Kidney (tissue), 14 donors: ENCODE measurements around the gene PFKFB4. TPM values are rescaled to one million over a fixed set of nuclear protein-coding genes. Genes with fewer than 3 reads are reported as not detected.

ENCODE experiments used
- DNase-seq, 5 donors: peaks; one replicate each; pipeline ENCODE4 v3.0.0-alpha.2; 2013 to 2020
- FAIRE-seq: peaks from 2 replicates; lab custom pipeline; 2012; peaks lifted over from hg19 to GRCh38; lab: Jason Lieb, UNC
- H3K27ac ChIP-seq, 2 donors: one replicate each; pipeline ENCODE4 v1.7.0; 2013; ENCODE audit warnings: low read depth in 2 of 2, low read length in 2 of 2, inconsistent platforms in 1 of 2
- H3K27me3 ChIP-seq: one replicate; pipeline ENCODE4 v1.7.1; 2013; ENCODE audit warnings: low read length, inconsistent platforms; ENCODE audit not compliant: control insufficient read depth, insufficient read depth
- H3K36me3 ChIP-seq, 3 donors: one replicate each; pipeline versions ENCODE4 v1.7.0 to v1.7.1; 2013; ENCODE audit warnings: low read length in 3 of 3, control low read depth in 1 of 3, inconsistent platforms in 1 of 3; ENCODE audit not compliant: insufficient read depth in 3 of 3, control insufficient read depth in 2 of 3
- H3K4me1 ChIP-seq, 3 donors: one replicate each; pipeline versions ENCODE4 v1.7.0 to v1.7.1; 2013; ENCODE audit warnings: low read length in 3 of 3, inconsistent platforms in 1 of 3, low read depth in 1 of 3; ENCODE audit not compliant: control insufficient read depth in 2 of 3, insufficient read depth in 2 of 3
- H3K4me3 ChIP-seq, 3 donors: one replicate each; pipeline versions ENCODE4 v1.7.0 to v1.8.1; 2013; ENCODE audit warnings: low read length in 3 of 3, control low read depth in 1 of 3, inconsistent platforms in 1 of 3
- H3K9ac ChIP-seq, 3 donors: one replicate each; pipeline versions ENCODE4 v1.7.0 to v1.7.1; 2013; ENCODE audit warnings: low read length in 3 of 3, control low read depth in 1 of 3, inconsistent platforms in 1 of 3
- H3K9me3 ChIP-seq, 3 donors: one replicate each; pipeline versions ENCODE4 v1.7.0 to v1.7.1; 2013; ENCODE audit warnings: low read length in 3 of 3, control low read depth in 1 of 3, inconsistent platforms in 1 of 3; ENCODE audit not compliant: control insufficient read depth in 2 of 3, insufficient read depth in 1 of 3
- intact Hi-C: fragments of 100-400 bp; cut with DNase I; formaldehyde crosslinking; loops from one replicate; pipeline ENCODE4 v1.11.1; 2022
- polyA plus RNA-seq: library from polyadenylated mRNA; stranded (reverse); fragments of 350-450 nt; fragmentation: Illumina TruSeq; extraction: RNeasy Lipid Tissue Mini Kit (QIAGEN cat#74804); gene quantifications from one replicate; pipeline ENCODE4 v1.2.3, GENCODE V29; 2014; ENCODE audit warnings: low read depth, low replicate concordance; ENCODE audit not compliant: insufficient read depth
- total RNA-seq: library from RNA; stranded (reverse); fragmentation: NEBNext Ultra II Directional; extraction: Animal tissue kit (Norgen Biotek cat#: 25700); gene quantifications from one replicate; pipeline ENCODE4 v1.2.1, GENCODE V29; 2021
- TF ChIP-seq, protein P1 (sequence below): IDR thresholded peaks from 3 replicates; pipeline ENCODE4 v1.5.1; 2012; ENCODE audit warnings: mild to moderate bottlenecking, moderate library complexity, borderline replicate concordance; ENCODE audit not compliant: insufficient read depth; ENCODE audit errors: extremely low read depth
- donor health status: control.
- donor health status: control.
- donor health status: control.
- donor health status: control.
- donor health status: control.
- donor health status: DM: yes; HTN: yes; CAD: no.
- donor health status: Normal renal cell carcinoma (clear cell type).

Gene PFKFB4
- total and polyA plus RNA-seq, 2 donors from 2014 or later: 2.1 to 4.6 TPM

DNA sequence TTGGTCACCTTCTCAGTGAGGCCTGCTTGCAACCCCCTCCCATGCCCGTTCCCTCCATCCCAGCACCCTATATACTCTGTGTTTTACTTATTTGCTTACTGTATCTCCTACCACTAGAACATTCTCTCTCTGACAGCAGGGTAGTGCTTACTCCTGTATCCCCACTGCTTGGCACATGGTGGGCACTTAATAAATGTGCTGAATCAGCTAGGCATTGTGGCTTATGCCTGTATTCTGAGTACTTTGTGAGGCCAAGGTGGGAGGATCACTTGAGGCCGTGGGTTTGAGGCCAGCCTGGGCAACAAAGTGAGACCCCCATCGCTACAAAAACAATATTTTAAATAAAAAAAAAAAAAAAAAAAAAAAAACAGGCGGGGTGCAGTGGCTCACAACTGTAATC, 45.1 kb downstream of the PFKFB4 start:
- intact Hi-C loops: no loop called here

DNA sequence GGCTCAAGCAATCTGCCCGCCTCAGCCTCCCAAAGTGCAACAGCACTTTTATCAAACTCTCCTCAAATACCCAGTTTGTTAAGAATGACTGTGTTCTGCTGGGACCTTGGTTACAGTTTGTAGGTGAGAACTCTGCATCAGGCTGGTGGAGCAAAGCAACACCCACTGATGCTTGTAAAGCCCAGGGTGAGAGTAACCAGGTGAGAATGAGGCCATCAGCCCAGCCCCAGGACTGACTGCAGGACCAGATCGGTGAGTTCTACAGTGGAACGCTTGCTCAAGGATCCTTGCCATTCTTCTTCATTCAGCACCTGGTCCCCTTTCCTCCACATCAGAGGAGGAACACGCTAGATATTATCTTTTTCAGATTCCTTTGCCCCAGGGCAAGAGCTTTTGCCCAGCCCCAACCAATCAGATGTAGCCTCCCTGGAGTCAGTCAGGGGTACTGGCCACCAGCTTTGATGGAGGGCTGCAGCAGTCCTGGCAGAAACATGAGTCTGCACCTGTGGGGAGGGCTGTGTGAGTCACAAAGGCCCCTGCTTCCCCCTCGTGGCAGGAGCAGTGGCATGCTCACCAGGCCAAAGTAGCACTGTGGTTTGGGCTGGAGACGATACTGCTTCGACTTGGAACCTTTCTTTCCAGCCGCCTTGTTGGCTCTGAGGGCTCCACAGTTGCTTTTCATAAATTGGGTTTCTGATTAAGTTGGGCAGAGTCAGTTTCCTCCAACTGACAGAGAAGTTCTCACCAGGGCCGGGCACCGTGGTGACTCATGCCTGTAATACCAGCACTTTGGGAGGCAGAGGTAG, 49.1 kb downstream of the PFKFB4 start:
- intact Hi-C loops: no loop called here

More for the DNA sequence above, 45.1 kb downstream of the PFKFB4 start:
- H3K4me1 ChIP-seq: no peaks in the 10 kb centered on the region
- H3K4me3 ChIP-seq: no peak overlapping the region
- H3K36me3 ChIP-seq: no peaks in the 10 kb centered on the region
- no peak for FAIRE-seq
- no peaks in the 10 kb centered on the region for H3K27me3 ChIP-seq
- no peak overlapping the region for H3K27ac ChIP-seq
- TF ChIP-seq, protein P1, sequence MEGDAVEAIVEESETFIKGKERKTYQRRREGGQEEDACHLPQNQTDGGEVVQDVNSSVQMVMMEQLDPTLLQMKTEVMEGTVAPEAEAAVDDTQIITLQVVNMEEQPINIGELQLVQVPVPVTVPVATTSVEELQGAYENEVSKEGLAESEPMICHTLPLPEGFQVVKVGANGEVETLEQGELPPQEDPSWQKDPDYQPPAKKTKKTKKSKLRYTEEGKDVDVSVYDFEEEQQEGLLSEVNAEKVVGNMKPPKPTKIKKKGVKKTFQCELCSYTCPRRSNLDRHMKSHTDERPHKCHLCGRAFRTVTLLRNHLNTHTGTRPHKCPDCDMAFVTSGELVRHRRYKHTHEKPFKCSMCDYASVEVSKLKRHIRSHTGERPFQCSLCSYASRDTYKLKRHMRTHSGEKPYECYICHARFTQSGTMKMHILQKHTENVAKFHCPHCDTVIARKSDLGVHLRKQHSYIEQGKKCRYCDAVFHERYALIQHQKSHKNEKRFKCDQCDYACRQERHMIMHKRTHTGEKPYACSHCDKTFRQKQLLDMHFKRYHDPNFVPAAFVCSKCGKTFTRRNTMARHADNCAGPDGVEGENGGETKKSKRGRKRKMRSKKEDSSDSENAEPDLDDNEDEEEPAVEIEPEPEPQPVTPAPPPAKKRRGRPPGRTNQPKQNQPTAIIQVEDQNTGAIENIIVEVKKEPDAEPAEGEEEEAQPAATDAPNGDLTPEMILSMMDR: no peak
- no peak for DNase-seq
- no peaks in the 10 kb centered on the region for H3K9me3 ChIP-seq
- H3K9ac ChIP-seq: no peak overlapping the region

DNA sequence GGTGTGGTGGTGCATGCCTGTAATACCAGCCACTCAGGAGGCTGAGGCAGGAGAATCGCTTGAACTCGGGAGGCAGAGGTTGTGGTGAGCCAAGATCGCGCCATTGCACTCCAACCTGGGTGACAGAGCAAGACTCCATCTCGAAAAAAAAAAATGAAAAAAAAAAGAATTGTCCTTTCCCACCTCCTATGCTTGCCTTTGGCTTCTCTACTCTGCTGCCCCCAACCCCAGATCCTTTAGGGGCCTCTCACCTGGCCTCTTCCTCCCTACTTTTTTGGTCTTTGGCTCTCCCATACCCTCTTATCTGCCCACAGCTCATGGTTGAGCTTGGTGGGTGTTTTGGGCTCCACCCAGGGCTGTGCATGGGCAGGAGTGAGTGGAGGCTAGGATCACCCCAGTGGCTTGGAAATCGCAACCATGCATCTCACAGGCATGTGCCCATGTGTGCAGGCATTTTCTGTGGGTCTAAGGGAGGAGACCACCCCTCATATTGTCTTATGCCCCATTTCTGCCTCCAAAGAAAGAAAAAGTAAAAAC, 50.6 kb downstream of the PFKFB4 start:
- Histone ChIP-seq H3K27me3 (no peaks in the 10 kb centered on the region), H3K36me3 (no peaks in the 10 kb centered on the region), H3K4me3 (no peak overlapping the region), H3K4me1 (peaks cover 0 to 15% (median 0%) of the 10 kb centered on the region in 3 donors), H3K9me3 (no peaks in the 10 kb centered on the region), H3K27ac (no peak overlapping the region), H3K9ac (no peak overlapping the region)
- no peak for FAIRE-seq
- intact Hi-C loops: no loop called here
- DNase-seq: peak in 1 of 5 donors; percentile 29
- TF ChIP-seq, protein P1: no peak

More for the DNA sequence above, 49.1 kb downstream of the PFKFB4 start:
- Histone ChIP-seq H3K9me3 (no peaks in the 10 kb centered on the region), H3K27me3 (no peaks in the 10 kb centered on the region), H3K27ac (no peak overlapping the region), H3K4me1 (peaks cover 0 to 15% (median 0%) of the 10 kb centered on the region in 3 donors), H3K9ac (no peak overlapping the region), H3K36me3 (no peaks in the 10 kb centered on the region), H3K4me3 (no peak overlapping the region)
- peak; percentile 74 to 81 (median 77) for DNase-seq
- TF ChIP-seq, protein P1: peak; percentile 58
- no peak for FAIRE-seq
